RPMI8226 (cell line): ENCODE results near the gene VAMP1.
"Not testable (repeated sequence)": the region's sequence is repeated elsewhere in the genome, so short reads cannot be mapped to it uniquely, and the experiment has no call there.

Experiments
- DNase-seq: peaks from one replicate; pipeline ENCODE4 v3.0.0-alpha.2; 2015

The VAMP1 gene

DNA sequence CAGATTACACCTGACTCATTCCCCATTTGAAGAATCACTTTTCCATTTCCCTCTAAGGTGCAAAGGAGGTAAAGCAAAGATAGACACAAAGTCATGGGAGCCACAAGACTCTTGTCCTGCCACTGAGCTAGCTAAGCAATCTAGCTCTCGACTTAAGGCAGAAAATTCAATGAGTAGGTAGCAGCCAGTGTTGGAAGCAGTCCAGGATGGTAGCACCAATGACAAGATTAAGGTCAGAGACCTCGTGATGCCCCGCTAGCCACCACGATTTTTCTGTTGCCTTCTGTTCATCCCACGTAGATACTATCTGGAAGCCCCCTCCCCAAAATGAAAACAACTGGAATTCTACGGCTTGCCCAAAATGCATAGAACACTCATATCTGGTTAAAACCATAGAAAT, 1.4 kb downstream of the VAMP1 start:
- DNase-seq: peak; percentile 54

DNA sequence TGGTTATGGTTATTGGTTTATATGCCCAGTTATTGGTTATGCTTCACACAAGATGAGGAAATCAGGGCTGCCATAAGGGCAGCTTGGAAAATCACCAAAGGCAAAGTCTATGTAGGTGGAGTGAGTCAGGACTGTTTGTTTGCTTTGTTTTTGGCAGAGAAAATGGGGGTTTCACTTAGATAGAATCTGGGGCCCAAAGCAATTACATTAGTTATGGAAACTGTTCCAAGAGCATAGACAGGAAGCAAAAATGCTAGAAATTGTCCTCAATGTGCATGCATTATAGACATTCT, 2.2 kb downstream of the VAMP1 start:
- DNase-seq: no peak

DNA sequence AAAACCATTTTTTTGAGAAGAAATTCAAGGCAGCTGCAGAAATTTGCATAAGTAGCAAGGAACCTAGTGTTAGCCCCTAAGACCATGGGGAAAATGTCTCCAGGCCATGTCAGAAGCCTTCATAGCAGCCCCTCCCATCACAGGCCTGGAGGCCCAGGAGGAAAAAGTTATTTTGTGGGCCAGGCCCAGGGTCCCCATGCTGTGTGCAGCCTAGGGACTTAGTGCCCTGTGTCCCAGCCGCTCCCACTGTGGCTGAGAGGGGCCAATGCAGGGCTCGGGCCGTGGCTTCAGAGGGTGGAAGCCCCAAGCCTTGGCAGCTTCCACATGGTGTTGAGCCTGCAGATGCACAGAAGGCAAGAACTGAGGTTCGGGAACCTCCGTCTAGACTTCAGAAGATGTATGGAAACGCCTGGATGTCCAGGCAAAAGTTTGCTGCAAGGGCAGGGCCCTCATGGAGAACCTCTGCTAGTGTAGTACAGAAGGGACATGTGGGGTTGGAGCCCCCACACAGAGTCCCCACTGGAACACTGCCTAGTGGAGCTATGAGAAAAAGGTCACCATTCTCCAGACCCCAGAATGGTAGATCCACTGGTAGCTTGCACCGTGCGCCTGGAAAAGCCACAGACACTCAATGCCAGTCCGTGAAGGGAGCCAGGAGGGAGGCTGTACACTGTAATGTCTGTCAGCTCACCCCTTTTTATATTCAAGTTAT, 2.8 kb downstream of the VAMP1 start:
- DNase-seq: not testable (repeated sequence)

DNA sequence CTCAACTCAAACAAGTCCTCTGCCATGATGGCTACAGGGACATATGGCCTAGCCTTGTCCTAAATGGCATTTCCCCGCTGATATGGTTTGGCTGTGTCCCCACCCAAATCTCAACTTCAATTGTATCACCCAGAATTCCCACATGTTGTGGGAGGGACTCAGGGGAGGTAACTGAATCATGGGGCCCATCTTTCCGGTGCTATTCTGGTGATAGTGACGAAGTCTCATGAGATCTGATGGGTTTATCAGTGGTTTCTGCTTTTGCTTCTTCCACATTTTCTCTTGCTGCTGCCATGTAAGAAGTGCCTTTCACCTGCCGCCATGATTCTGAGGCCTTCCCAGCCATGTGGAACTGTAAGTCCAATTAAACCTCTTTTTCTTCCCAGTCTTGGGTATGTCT, 3.7 kb downstream of the VAMP1 start:
- DNase-seq: not testable (repeated sequence)

DNA sequence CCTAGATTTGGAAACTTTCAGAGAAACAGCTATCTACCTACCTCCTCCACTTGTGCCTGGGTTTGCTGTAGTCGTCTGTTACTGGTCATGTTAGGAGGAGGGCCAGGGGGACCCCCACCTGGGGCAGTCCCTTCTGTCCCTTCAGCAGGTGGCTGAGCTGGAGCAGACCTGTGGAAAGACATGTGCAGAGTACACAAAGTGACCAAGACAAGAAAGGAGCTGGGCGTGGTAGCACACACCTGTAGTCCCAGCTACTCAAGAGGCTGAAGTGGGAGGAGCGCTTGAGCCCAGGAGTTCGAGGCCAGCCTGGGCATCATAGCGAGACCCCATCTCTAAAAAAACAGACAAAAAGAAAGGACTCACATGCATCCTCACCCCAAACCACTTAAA, 4.3 kb downstream of the VAMP1 start:
- DNase-seq: no peak

DNA sequence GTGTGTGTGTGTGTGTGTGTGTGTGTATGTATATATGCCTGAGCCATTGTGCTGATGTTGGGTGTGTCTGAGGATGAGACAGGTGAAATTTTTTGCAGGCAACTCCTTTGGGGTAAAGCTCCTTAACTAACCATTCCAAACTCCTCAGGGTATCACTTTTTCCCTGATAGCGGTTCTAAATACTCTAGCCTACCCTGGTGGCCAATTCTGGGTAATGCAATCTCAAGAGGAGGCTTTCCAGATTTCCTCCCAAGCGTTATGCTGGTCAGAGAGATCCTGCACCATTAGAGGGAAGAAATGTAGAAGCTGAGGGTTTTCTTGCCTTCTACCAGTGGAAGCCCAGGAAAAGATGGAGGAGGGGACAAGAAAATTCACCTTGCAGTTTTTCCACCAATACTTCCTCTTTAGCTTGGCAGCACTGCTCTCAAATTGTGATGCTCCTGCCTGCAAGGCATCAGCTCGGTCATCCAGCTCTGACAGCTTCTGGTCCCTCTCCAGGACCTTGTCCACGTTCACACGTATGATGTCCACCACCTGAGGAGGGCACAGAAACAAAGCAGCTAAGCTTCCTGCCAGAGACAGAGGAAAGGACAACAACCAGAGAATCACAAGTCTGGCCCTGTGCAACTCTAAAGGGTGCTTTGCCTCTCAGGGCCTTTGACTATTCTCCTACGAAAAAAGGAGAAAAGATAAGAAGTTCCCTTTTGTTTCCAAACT, 4.9 kb downstream of the VAMP1 start:
- DNase-seq: peak; percentile 66

DNA sequence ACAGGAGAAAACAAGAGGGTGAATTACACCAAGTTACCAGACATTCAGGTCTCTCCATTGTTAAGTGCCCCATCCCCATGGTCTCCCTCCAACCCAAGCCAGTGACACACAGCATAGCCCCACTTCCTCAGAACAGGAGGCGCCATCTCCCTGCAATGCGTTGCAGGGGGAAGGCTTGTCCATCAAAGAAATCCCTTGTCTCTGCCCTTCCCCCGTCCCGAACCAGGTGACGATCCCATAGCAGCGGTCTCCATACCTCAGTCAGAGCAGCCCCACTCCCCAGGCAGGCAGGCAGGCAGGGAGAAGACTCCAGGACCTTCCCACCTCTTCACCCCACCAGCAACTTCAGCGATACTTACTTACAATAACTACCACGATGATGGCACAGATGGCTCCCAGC, 5.9 kb downstream of the VAMP1 start:
- no peak for DNase-seq

DNA sequence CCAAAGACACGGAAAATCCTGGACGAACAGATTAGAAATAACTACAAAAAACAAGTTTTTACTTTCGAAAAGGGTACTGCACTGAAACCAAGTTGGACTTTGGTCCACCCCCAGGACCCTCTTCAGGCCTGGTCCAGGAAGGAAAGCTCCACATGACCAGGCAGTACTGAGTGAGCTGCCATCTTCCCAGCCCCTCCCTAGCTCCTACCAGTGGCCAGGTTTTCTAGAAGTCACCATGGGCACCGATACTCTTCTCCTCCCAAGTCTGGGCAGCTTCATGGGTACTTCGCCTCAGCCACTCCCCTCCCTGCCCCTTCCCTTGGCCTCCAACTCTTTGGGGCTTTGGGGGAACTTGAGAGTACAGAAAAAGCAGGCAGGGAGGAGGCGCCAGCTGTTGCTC, 6.6 kb downstream of the VAMP1 start:
- no peak for DNase-seq

DNA sequence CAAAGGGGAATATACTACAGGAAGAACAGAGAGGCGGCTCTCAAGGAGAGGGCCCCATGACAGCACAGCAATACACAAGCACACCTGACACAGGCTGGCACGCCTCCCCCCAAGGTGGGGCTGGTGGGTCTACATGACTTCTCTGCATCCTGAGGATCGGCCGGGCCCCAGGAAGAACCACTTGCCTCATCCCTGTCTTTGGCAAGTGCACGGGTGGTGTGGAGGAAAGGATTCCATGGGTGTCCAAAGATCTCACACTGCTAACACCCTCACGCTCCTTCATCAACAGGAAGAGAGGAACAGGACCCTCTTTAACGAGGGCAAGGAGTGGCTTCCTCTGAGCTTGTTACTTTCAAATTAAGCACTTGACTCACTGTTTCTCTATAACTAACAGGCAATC, 7.3 kb downstream of the VAMP1 start:
- DNase-seq: no peak

DNA sequence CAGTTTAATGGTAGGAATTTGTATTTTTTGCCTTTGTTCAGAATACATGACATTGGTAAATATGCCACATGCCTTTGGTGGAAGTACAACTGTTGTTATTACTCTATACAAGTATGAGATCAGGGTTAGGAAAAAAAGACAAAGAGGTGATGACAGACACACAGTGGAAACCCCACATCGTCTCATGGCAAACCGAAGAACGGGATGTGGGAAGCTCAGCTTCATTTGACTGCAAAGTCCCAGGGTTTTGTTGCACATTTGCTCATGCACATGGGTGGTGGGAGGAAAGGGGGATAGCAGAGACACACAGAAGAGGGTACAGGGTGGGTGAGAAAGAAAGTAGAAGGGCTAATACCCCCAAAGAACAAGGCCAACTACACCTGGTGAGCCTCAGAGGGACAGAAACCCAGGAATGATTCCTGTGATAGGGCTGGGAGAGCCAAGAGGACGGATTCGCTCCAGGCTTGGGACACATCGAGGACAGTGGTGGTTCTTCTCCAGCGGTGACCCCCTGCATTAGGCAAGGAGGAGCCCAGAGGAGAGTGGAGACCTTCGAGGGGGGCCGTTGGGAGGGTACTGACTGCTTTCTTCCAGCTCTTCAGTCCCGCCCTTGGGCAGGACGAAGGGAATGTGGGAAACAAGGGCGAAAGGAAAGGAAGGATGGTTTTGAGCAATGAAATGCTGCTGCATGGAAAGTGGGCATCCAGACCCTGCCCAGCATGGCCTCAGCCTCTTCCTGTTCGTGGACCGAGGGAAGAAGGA, 8.1 kb downstream of the VAMP1 start:
- no peak for DNase-seq

DNA sequence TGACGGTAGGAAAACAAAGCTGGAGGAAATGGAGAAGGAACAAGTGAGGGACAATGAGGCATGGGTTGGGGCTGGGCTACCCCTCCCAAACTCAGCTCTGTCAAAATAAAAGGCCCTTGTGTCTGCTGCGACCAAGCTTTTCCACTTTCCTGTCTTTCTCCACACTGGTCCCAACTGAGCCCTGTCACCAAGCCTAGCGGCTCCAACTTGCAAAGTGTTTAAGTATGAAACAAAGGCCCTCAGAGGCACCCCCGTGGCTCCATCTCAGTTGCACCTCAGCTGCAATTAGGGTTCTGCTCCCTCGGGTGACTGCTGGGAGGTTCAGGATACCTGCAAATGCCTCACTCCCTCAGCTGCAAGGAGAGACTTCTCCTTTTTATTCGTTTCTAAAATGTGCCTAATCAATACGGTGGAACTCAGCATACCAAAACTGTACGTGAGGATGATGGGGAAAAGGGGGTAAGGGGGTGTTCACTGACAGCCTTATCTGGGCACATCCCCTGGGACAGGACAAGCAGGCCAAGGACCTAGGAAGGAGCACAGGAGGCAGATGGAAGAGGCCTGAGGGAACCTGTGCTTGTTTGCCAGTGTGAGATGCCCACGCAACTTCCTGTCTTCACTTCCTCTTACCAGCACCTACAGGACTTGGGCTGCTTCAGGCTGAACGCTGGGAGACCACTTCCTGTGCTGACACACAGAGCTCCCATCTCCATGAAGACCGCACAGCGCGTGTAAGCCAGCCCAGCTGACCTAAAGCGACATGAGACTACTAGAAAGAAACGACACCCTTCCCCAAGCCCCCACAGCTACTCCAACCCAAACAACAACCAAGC, 8.9 kb downstream of the VAMP1 start:
- DNase-seq: peak; percentile 93

DNA sequence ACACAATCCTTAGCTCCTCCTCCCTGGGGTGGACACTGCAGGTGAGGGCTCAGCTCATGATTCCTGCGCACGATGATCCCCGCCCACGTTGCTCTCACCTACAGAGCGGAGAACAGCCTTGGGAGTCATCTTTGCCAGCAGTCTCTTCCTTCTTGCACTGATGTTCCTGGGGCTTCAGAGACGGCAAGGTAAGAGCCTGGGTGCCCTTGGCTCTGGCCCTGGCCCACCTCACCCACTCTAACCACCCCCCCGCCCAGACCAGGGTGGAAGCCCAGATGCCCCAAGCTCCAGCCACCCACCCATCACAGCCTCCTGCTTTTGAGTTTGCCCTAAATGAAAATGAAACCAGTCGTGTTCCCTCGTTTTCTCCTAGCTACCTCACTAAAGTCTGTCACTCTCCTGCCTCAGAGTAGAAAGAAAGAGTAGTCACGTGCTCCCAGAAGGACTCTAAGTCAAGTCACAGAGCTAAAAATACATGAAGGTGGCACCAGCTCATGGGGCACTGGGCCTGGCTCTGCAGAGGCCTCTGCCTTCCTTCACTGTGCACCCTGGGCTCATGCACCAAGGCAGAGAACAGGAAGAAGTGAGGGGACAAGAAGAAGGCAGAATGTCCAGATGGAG, 9.6 kb downstream of the VAMP1 start:
- DNase-seq: peak; percentile 64

DNA sequence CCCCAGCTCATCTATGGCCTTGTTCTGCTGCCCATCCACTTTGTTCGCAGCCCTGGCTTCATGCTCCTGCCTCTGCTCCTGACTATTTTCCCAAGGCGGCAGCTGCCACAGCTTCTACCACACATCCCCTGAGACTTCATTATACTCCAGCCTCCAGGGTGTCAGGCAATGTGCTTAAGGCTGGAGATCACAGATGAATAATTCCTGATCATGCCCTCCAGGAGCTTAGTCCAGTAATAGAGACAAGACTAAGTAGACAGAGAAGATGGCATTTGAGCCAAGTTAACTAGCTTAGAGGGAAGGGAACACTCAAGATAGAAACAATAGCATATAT, 11.5 kb downstream of the VAMP1 start:
- no peak for DNase-seq

DNA sequence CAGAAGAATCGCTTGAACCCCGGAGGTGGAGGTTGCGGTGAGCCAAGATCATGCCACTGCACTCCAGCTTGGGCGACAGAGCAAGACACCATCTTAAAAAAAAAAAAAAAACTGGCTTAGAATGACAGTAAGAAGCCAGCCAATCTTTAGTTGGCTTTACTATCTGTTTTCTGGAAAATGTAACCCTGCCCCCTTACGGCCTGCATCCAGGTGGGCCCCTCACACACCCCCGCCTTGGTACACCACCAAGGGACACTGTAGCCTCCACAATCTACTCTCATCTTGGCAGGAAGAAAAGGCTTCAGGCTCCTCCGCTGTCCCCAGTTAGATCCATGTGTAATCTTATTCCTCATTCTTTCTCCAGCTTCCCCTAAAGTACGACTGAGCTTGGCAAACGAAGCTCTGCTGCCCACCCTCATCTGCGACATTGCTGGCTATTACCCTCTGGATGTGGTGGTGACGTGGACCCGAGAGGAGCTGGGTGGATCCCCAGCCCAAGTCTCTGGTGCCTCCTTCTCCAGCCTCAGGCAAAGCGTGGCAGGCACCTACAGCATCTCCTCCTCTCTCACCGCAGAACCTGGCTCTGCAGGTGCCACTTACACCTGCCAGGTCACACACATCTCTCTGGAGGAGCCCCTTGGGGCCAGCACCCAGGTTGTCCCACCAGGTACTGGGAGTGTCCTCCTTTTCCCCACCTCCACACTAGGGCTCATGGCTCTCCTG, 12.0 kb downstream of the VAMP1 start:
- DNase-seq: no peak

DNA sequence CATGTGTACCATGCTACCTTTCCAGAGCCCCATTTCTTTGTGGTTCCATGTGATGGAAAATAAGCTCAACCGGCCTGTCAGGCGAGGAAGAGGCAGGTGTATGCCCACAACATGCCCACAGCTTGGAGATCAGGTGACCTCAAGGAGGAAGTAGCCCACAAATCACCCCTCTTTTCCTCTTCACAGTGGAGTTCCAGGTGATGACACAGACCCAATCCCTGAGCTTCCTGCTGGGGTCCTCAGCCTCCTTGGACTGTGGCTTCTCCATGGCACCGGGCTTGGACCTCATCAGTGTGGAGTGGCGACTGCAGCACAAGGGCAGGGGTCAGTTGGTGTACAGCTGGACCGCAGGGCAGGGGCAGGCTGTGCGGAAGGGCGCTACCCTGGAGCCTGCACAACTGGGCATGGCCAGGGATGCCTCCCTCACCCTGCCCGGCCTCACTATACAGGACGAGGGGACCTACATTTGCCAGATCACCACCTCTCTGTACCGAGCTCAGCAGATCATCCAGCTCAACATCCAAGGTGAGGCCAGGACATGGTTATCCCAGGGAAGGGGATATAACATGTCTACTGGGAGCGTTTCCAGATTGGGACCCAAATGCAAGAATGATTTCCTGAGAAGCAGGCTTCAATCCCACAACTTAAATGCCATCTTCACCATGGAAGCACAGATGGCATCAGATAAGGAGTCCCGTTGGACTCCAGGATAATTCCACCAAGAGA, 13.1 kb downstream of the VAMP1 start:
- DNase-seq: no peak

DNA sequence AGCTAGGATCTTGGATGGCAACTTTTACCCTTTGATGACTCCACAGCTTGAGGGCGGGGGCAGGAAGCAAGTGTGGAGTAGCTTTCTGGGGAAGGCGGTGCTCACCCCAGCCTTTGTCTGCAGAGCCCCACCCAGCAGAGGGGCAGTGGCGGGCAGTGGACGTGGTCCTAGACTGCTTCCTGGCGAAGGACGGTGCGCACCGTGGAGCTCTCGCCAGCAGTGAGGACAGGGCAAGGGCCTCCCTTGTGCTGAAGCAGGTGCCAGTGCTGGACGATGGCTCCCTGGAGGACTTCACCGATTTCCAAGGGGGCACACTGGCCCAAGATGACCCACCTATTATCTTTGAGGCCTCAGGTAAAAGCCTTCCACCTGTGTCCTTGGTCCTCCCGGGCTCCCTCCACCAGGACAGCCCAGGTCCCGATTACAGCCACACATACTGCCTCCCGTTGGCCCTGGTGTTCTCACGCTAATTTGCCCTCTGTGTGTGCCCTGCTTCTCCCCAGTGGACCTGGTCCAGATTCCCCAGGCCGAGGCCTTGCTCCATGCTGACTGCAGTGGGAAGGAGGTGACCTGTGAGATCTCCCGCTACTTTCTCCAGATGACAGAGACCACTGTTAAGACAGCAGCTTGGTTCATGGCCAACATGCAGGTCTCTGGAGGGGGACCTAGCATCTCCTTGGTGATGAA, 17.4 kb downstream of the VAMP1 start:
- DNase-seq: no peak

DNA sequence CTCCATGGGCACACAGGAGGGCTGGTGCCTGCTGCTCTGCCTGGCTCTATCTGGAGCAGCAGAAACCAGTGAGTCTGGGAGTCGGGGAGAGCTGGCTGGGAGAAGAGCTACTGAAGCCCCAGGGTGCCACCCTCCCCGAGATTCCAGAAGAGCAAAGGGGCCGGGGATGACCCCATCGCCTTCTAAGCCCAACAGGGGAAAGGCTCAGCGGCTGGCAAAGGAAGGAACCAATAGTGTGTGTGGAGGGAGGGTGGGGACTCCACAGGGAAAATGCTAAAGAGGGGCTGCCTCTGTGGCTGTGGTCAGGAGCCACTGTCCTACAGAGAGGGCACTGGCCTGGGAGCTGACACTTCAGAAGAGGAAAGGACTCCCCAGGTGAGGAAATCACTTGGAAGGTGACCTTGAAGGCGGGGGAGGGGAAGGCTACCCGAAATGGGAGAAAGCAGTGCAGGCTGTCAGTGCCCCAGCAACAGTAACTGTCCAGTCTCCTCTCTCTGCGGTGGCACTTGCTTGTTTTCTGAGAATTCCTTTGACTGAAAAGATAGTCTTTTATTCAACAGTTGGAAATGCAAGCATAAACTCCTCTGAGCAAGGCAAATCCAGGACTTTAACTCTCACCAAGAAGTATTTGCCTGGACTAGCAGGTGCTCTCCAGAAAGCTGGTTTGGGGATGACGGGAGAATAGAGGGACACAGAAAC, 18.1 kb downstream of the VAMP1 start:
- DNase-seq: peak; percentile 45

DNA sequence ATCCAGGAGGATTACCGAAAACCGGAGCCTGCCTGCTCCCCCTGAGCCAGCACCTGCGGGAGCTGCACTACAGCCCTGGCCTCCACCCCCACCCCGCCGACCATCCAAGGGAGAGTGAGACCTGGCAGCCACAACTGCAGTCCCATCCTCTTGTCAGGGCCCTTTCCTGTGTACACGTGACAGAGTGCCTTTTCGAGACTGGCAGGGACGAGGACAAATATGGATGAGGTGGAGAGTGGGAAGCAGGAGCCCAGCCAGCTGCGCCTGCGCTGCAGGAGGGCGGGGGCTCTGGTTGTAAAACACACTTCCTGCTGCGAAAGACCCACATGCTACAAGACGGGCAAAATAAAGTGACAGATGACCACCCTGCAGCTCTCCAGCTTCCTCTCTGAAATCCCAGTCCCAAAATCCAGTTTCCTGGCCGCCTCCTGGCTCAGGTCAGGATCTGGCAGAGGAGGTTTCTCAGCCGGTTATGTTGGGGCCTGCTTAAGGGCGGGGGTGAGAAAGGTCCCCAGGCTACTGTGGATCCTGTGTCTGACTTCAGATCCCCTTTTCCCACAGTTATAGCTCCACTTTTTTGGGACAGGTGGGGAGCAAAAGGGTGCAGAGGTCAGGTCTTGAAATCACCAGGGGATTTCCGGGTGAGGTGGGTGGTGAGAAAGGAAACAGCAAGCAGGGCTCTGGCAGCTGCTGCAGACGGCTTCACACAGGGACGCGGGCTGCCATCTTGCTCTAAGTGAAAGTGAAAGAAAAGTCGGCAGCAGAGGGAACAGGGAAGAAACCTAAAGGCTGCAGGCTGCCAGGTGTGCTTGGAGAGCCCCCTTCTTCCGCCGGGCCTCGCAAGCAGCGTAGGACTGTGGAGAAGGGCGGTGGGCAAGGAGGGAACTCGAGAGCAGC, 18.9 kb downstream of the VAMP1 start, which contains the start of gene TAPBPL:
Gene TAPBPL (plus strand): TSS at position 695 of the 897 bp plus-strand sequence. CDS start 207 bp downstream, outside the sequence.
- peak; percentile 86 for DNase-seq

DNA sequence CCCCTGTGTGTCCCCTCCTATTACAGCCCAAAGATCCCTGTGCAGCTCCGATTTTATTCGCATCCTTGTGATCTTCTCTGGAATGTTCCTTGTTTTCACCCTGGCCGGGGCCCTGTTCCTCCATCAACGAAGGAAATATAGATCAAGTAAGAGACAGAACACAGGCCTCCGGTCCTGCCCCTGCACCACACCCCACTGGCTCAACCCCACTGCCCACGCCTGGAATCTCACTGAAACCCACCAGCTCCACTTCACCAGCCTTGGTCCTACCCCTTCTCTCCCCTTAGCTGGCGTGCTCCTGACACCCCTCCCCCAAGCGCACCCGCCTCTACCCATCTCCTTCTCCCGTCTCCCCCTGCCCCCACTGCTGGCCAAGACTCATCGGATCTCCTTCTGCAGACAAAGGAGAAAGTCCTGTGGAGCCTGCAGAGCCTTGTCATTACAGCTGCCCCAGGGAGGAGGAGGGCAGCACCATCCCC, 19.6 kb downstream of the VAMP1 start:
- no peak for DNase-seq
